SK-N-SH (cell line): ENCODE measurements around the gene MAP3K3.

Source experiments
- CTCF ChIP-seq: fragments of 200-600 bp; sonication (generic); IDR thresholded peaks from 2 replicates; pipeline ENCODE4 v1.6.1; 2017; ENCODE audit warnings: antibody characterized with exemption, mild to moderate bottlenecking, moderate library complexity
- EP300 ChIP-seq, 2 experiments: IDR thresholded peaks; 2 replicates each; pipeline versions ENCODE4 v1.4.0 to v1.6.1; 2012; ENCODE audit warnings: borderline replicate concordance in 1 of 2, low read depth in 1 of 2, low read length in 1 of 2
- RCOR1 ChIP-seq: fragments of 150-350 bp; IDR thresholded peaks from 2 replicates; pipeline ENCODE4 v1.6.1; 2017; ENCODE audit warnings: antibody characterized with exemption, low read length
- RFX5 ChIP-seq: IDR thresholded peaks from 2 replicates; pipeline ENCODE4 v1.6.1; 2012; ENCODE audit warnings: mild to moderate bottlenecking, improper control_type of control experiment, low read length
- ZBTB33 ChIP-seq: IDR thresholded peaks from 2 replicates; pipeline ENCODE4 v1.4.0; 2012; ENCODE audit warnings: low read depth, borderline replicate concordance

- TF ChIP-seq CTCF, result no peak
- TF ChIP-seq RCOR1, result no peak
- no peak for TF ChIP-seq EP300 (IDR thresholded peaks at IDR 0.05; ENCODE audit: borderline replicate concordance in 1 of 2, low read depth in 1 of 2, low read length in 1 of 2)
- no peak for TF ChIP-seq RFX5
- TF ChIP-seq ZBTB33, result no peak
These were observed 57.0 kb downstream of the MAP3K3 start for GRCh38 chr17:63679214-63679613.
